Neural progenitor cell (in vitro differentiated cells): Measurements from ENCODE around the gene TLE4. TPM values are rescaled to one million over a fixed set of nuclear protein-coding genes. Genes with fewer than 3 reads are reported as not detected.

Experiments
- DNase-seq: peaks from one replicate; pipeline ENCODE4 v3.0.0-alpha.2; 2016; ENCODE audit warnings: low spot score
- H2AFZ ChIP-seq: fragments of 200-600 bp; sonication (generic); replicated peaks from 2 replicates; pipeline ENCODE4 v1.6.1; 2016; ENCODE audit warnings: antibody characterized with exemption
- H3F3A ChIP-seq: fragments of 200-600 bp; sonication (generic); 2 replicates; pipeline ENCODE4 v1.6.1; 2016; ENCODE audit warnings: antibody characterized with exemption, low read depth
- H3K27ac ChIP-seq: fragments of 200-600 bp; sonication (generic); 2 replicates; pipeline ENCODE4 v1.5.1; 2016; ENCODE audit warnings: mild to moderate bottlenecking
- H3K27me3 ChIP-seq: fragments of 200-600 bp; sonication (generic); 2 replicates; pipeline ENCODE4 v1.6.1; 2016; ENCODE audit warnings: mild to moderate bottlenecking, moderate library complexity
- H3K36me3 ChIP-seq: fragments of 200-600 bp; sonication (generic); 2 replicates; pipeline ENCODE4 v1.5.1; 2016
- H3K4me1 ChIP-seq: fragments of 200-600 bp; sonication (generic); 2 replicates; pipeline ENCODE4 v1.6.1; 2016; ENCODE audit warnings: mixed run types
- H3K4me2 ChIP-seq: fragments of 200-600 bp; sonication (generic); 2 replicates; pipeline ENCODE4 v1.6.1; 2016
- H3K4me3 ChIP-seq: fragments of 200-600 bp; sonication (generic); 2 replicates; pipeline ENCODE4 v1.5.1; 2016
- H3K79me2 ChIP-seq: fragments of 200-600 bp; sonication (generic); 2 replicates; pipeline ENCODE4 v1.6.1; 2016; ENCODE audit warnings: low read depth
- H3K9ac ChIP-seq: fragments of 200-600 bp; sonication (generic); 2 replicates; pipeline ENCODE4 v1.6.1; 2016
- H3K9me3 ChIP-seq: fragments of 200-600 bp; sonication (generic); 2 replicates; pipeline ENCODE4 v1.5.1; 2016; ENCODE audit warnings: low read depth
- H4K20me1 ChIP-seq: fragments of 200-600 bp; sonication (generic); 2 replicates; pipeline ENCODE4 v1.6.1; 2016; ENCODE audit warnings: low read depth
- H3K27ac Mint-ChIP-seq: 3 replicates; pipeline ENCODE4 v1.8.0; 2021; ENCODE audit warnings: mixed read lengths
- H3K27me3 Mint-ChIP-seq: 2 replicates; pipeline ENCODE4 v1.8.0; 2022; ENCODE audit warnings: low read depth, mild to moderate bottlenecking, inconsistent platforms, moderate library complexity, mixed read lengths; ENCODE audit not compliant: insufficient read depth
- H3K36me3 Mint-ChIP-seq: 3 replicates; pipeline ENCODE4 v1.8.0; 2021; ENCODE audit warnings: mixed read lengths
- H3K4me1 Mint-ChIP-seq: 3 replicates; pipeline ENCODE4 v1.8.0; 2021; ENCODE audit warnings: mixed read lengths
- H3K4me3 Mint-ChIP-seq: 3 replicates; pipeline ENCODE4 v1.8.0; 2021; ENCODE audit warnings: mild to moderate bottlenecking, moderate library complexity, mixed read lengths
- H3K9me3 Mint-ChIP-seq: 3 replicates; pipeline ENCODE4 v1.8.0; 2020; ENCODE audit warnings: mixed read lengths
- CTCF ChIP-seq: fragments of 200-600 bp; sonication (generic); IDR thresholded peaks from 2 replicates; pipeline ENCODE4 v1.5.1; 2017; ENCODE audit warnings: antibody characterized with exemption, mild to moderate bottlenecking
- EZH2 ChIP-seq: fragments of 200-600 bp; sonication (generic); IDR thresholded peaks from 2 replicates; pipeline ENCODE4 v1.6.1; 2017; ENCODE audit warnings: antibody characterized with exemption, mild to moderate bottlenecking, moderate library complexity
- EZH2phosphoT487 ChIP-seq: fragments of 200-600 bp; sonication (generic); IDR thresholded peaks from 2 replicates; pipeline ENCODE4 v1.6.1; 2017; ENCODE audit warnings: antibody characterized with exemption
- total RNA-seq: library from RNA; depleted of rRNA; stranded (reverse); fragments of >200 nt; gene quantifications from 2 replicates; pipeline ENCODE4 v1.2.3, GENCODE V29; 2015; ENCODE audit warnings: low replicate concordance

Gene TLE4
- total RNA-seq, 1 donor from 2014 or later: 265 TPM

- Mint-ChIP-seq H3K27me3 (peaks cover 2% of the 10 kb centered on the region), H3K36me3 (peaks cover 87% of the 10 kb centered on the region), H3K27ac (no peak overlapping the region), H3K9me3 (peaks cover 52% of the 10 kb centered on the region), H3K4me3 (no peak overlapping the region), H3K4me1 (peaks cover 13% of the 10 kb centered on the region)
- TF ChIP-seq EZH2phosphoT487 (no peak), EZH2 (no peak), CTCF (no peak)
- H3F3A ChIP-seq: no peaks in the 10 kb centered on the region
- no peak overlapping the region for H2AFZ ChIP-seq
- H3K79me2 ChIP-seq: peaks cover 100% of the 10 kb centered on the region
- peaks cover 3% of the 10 kb centered on the region for H3K4me1 ChIP-seq
- peaks cover 17% of the 10 kb centered on the region for H3K36me3 ChIP-seq
- H3K9ac ChIP-seq: no peak overlapping the region
- peaks cover 100% of the 10 kb centered on the region for H4K20me1 ChIP-seq
- no peak for DNase-seq
- no peak overlapping the region for H3K4me2 ChIP-seq
- H3K27ac ChIP-seq: no peak overlapping the region
- H3K27me3 ChIP-seq: no peaks in the 10 kb centered on the region
- H3K9me3 ChIP-seq: no peaks in the 10 kb centered on the region
- no peak overlapping the region for H3K4me3 ChIP-seq
These were observed 21.1 kb downstream of the TLE4 start for GRCh38 chr9:79592726-79593493.

GRCh38 chr9:79598562-79599345, 27.0 kb downstream of the TLE4 start:
- no peaks in the 10 kb centered on the region for H3K27me3 Mint-ChIP-seq
- H3K9me3 ChIP-seq: peaks cover 9% of the 10 kb centered on the region
- H3F3A ChIP-seq: no peaks in the 10 kb centered on the region
- H3K4me2 ChIP-seq: no peak overlapping the region
- H2AFZ ChIP-seq: no peak overlapping the region
- H3K4me3 Mint-ChIP-seq: no peak overlapping the region
- no peaks in the 10 kb centered on the region for H3K4me1 Mint-ChIP-seq
- H3K9ac ChIP-seq: no peak overlapping the region
- no peak overlapping the region for H3K27ac Mint-ChIP-seq
- peaks cover 47% of the 10 kb centered on the region for H3K36me3 ChIP-seq
- peaks cover 85% of the 10 kb centered on the region for H4K20me1 ChIP-seq
- no peak overlapping the region for H3K4me3 ChIP-seq
- TF ChIP-seq EZH2phosphoT487 (no peak), CTCF (no peak), EZH2 (no peak)
- peaks cover 61% of the 10 kb centered on the region for H3K36me3 Mint-ChIP-seq
- no peaks in the 10 kb centered on the region for H3K27me3 ChIP-seq
- H3K4me1 ChIP-seq: peaks cover 3% of the 10 kb centered on the region
- peaks cover 100% of the 10 kb centered on the region for H3K79me2 ChIP-seq
- H3K9me3 Mint-ChIP-seq: peaks cover 68% of the 10 kb centered on the region
- DNase-seq: no peak
- no peak overlapping the region for H3K27ac ChIP-seq

DNA sequence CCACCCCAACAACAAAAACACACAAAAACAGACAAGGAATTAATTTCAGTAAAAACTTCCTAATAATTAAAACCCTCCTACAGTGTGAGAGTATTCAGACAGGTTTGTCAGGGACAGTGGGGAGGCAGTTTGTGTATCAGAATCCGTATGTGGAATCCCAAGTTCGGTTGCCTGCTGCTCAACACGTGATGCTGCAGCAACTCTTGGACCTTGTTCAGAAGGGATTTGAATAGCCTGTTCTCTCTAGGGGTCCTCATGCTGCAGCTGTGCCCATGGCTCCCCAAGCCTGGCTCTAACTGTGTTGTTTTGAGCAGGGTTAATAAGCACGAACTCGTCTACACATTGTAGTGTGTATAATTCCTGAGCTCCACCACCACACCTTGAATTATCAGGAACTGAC, 28.7 kb downstream of the TLE4 start:
- peaks cover 9% of the 10 kb centered on the region for H3K9me3 ChIP-seq
- no peak for DNase-seq
- no peak overlapping the region for H3K27ac ChIP-seq
- H4K20me1 ChIP-seq: peaks cover 78% of the 10 kb centered on the region
- Mint-ChIP-seq H3K4me1 (no peaks in the 10 kb centered on the region), H3K4me3 (no peak overlapping the region), H3K9me3 (peaks cover 57% of the 10 kb centered on the region), H3K27ac (no peak overlapping the region), H3K36me3 (peaks cover 45% of the 10 kb centered on the region), H3K27me3 (no peaks in the 10 kb centered on the region)
- H3K36me3 ChIP-seq: peaks cover 49% of the 10 kb centered on the region
- no peak overlapping the region for H3K4me3 ChIP-seq
- H3K9ac ChIP-seq: no peak overlapping the region
- peaks cover 3% of the 10 kb centered on the region for H3K4me1 ChIP-seq
- H2AFZ ChIP-seq: no peak overlapping the region
- H3K4me2 ChIP-seq: no peak overlapping the region
- H3K79me2 ChIP-seq: peaks cover 100% of the 10 kb centered on the region
- H3F3A ChIP-seq: peaks cover 14% of the 10 kb centered on the region
- H3K27me3 ChIP-seq: no peaks in the 10 kb centered on the region
- TF ChIP-seq EZH2: no peak
- TF ChIP-seq EZH2phosphoT487: no peak
- TF ChIP-seq CTCF: no peak
